H1 (cell line): ENCODE data around the gene DDX49. TPM values are rescaled to one million over a fixed set of nuclear protein-coding genes. Genes with fewer than 3 reads are reported as not detected.

Source experiments
- ASH2L ChIP-seq: fragments of 200-600, 300-600 bp; sonication (generic); IDR thresholded peaks from one replicate; pipeline ENCODE4 v1.7.1; 2017; ENCODE audit warnings: low read length
- BACH1 ChIP-seq: IDR thresholded peaks from 2 replicates; pipeline ENCODE4 v1.6.1; 2012; ENCODE audit warnings: low read length, improper control_type of control experiment
- CTBP2 ChIP-seq: IDR thresholded peaks from 2 replicates; pipeline ENCODE4 v1.7.0; 2011; ENCODE audit warnings: borderline replicate concordance, mild to moderate bottlenecking, moderate library complexity, mixed read lengths, low read length; ENCODE audit not compliant: insufficient read depth, insufficient read length
- EGR1 ChIP-seq: IDR thresholded peaks from 2 replicates; pipeline ENCODE4 v1.6.1; 2011; ENCODE audit warnings: low read depth, low read length, borderline replicate concordance
- KDM4A ChIP-seq: IDR thresholded peaks from one replicate; pipeline ENCODE4 v1.7.1; 2012; ENCODE audit warnings: low read depth, mild to moderate bottlenecking, moderate library complexity, low read length, inconsistent platforms; ENCODE audit not compliant: severe bottlenecking
- RXRA ChIP-seq: IDR thresholded peaks from 2 replicates; pipeline ENCODE4 v1.6.1; 2011; ENCODE audit warnings: low read depth, mild to moderate bottlenecking, low read length, moderate library complexity; ENCODE audit not compliant: insufficient read depth
- SIN3A ChIP-seq, 2 experiments: IDR thresholded peaks in 1 of 2; conservative IDR thresholded peaks in 1 of 2; 2 replicates each; pipeline ENCODE4 v1.6.1; 2011 to 2012; ENCODE audit warnings: low read length in 2 of 2, improper control_type of control experiment in 1 of 2, low read depth in 1 of 2, mild to moderate bottlenecking in 1 of 2
- TAF1 ChIP-seq: IDR thresholded peaks from 2 replicates; pipeline ENCODE4 v1.6.1; 2011; ENCODE audit warnings: mild to moderate bottlenecking, low read depth, low read length
- YY1 ChIP-seq: IDR thresholded peaks from 2 replicates; pipeline ENCODE4 v1.6.1; 2011; ENCODE audit warnings: low read depth, mild to moderate bottlenecking, low read length
- ZNF274 ChIP-seq: IDR thresholded peaks from 2 replicates; pipeline ENCODE4 v1.7.0; 2012; ENCODE audit warnings: low read length, borderline replicate concordance; ENCODE audit errors: extremely low read depth
- polyA plus RNA-seq, 7 experiments: library from polyadenylated mRNA; depleted of rRNA in 3 of 7; stranded (reverse) in 5 of 7; unstranded in 2 of 7; fragments of >200 nt in 5 of 7; fragments of 200-250 nt in 2 of 7; gene quantifications; 1 replicate in 5 of 7; 2 replicates in 1 of 7; 4 replicates in 1 of 7; pipeline versions ENCODE4 v1.2.1 to v1.2.3, GENCODE V29; 2011 to 2013; ENCODE audit warnings: missing spikeins in 2 of 7, mixed read lengths in 2 of 7
- total RNA-seq: library from RNA; stranded (reverse); fragmentation: NEBNext Ultra II Directional; extraction: Animal tissue kit (Norgen Biotek cat#: 25700); gene quantifications from 2 replicates; pipeline ENCODE4 v1.2.1, GENCODE V29; 2021
- TF ChIP-seq, protein P1 (sequence below): fragments of 300-600 bp; sonication (generic); IDR thresholded peaks from 2 replicates; pipeline ENCODE4 v1.7.1; 2012; ENCODE audit warnings: low read length, moderate library complexity, mild to moderate bottlenecking, inconsistent platforms; ENCODE audit not compliant: insufficient replicate concordance

DDX49 gene
- total and polyA plus RNA-seq, 2 of the 8 experiments (the other 6 are each of a cell fraction or from before 2014, with no cell fraction given): 41.3 to 46.5 TPM

DNA sequence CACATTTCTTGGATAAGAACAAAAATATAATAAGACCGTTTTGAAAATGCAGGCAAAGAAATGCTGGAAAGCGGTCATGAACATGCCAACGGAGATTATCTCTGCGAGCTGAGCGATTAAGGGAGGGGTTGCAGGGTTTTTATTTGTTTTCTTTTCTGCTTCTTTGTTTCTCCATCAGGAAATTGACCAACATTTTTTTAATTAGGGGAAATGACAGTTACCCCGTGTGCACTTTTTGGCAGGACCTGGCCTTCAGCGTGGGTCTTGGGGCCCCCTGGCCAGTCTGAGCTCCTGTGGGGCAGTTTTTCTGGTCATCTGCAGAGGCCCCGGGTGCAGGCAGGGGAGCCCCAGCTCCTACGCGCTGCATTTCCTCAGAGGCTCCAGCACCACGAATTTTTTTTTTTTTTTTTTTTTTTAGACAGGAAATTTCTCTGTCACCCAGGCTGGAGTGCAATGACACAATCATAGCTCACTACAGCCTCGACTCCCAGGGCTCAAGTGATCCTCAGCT lies 52.8 kb downstream of the DDX49 start (continued):
- TF ChIP-seq, protein P1, sequence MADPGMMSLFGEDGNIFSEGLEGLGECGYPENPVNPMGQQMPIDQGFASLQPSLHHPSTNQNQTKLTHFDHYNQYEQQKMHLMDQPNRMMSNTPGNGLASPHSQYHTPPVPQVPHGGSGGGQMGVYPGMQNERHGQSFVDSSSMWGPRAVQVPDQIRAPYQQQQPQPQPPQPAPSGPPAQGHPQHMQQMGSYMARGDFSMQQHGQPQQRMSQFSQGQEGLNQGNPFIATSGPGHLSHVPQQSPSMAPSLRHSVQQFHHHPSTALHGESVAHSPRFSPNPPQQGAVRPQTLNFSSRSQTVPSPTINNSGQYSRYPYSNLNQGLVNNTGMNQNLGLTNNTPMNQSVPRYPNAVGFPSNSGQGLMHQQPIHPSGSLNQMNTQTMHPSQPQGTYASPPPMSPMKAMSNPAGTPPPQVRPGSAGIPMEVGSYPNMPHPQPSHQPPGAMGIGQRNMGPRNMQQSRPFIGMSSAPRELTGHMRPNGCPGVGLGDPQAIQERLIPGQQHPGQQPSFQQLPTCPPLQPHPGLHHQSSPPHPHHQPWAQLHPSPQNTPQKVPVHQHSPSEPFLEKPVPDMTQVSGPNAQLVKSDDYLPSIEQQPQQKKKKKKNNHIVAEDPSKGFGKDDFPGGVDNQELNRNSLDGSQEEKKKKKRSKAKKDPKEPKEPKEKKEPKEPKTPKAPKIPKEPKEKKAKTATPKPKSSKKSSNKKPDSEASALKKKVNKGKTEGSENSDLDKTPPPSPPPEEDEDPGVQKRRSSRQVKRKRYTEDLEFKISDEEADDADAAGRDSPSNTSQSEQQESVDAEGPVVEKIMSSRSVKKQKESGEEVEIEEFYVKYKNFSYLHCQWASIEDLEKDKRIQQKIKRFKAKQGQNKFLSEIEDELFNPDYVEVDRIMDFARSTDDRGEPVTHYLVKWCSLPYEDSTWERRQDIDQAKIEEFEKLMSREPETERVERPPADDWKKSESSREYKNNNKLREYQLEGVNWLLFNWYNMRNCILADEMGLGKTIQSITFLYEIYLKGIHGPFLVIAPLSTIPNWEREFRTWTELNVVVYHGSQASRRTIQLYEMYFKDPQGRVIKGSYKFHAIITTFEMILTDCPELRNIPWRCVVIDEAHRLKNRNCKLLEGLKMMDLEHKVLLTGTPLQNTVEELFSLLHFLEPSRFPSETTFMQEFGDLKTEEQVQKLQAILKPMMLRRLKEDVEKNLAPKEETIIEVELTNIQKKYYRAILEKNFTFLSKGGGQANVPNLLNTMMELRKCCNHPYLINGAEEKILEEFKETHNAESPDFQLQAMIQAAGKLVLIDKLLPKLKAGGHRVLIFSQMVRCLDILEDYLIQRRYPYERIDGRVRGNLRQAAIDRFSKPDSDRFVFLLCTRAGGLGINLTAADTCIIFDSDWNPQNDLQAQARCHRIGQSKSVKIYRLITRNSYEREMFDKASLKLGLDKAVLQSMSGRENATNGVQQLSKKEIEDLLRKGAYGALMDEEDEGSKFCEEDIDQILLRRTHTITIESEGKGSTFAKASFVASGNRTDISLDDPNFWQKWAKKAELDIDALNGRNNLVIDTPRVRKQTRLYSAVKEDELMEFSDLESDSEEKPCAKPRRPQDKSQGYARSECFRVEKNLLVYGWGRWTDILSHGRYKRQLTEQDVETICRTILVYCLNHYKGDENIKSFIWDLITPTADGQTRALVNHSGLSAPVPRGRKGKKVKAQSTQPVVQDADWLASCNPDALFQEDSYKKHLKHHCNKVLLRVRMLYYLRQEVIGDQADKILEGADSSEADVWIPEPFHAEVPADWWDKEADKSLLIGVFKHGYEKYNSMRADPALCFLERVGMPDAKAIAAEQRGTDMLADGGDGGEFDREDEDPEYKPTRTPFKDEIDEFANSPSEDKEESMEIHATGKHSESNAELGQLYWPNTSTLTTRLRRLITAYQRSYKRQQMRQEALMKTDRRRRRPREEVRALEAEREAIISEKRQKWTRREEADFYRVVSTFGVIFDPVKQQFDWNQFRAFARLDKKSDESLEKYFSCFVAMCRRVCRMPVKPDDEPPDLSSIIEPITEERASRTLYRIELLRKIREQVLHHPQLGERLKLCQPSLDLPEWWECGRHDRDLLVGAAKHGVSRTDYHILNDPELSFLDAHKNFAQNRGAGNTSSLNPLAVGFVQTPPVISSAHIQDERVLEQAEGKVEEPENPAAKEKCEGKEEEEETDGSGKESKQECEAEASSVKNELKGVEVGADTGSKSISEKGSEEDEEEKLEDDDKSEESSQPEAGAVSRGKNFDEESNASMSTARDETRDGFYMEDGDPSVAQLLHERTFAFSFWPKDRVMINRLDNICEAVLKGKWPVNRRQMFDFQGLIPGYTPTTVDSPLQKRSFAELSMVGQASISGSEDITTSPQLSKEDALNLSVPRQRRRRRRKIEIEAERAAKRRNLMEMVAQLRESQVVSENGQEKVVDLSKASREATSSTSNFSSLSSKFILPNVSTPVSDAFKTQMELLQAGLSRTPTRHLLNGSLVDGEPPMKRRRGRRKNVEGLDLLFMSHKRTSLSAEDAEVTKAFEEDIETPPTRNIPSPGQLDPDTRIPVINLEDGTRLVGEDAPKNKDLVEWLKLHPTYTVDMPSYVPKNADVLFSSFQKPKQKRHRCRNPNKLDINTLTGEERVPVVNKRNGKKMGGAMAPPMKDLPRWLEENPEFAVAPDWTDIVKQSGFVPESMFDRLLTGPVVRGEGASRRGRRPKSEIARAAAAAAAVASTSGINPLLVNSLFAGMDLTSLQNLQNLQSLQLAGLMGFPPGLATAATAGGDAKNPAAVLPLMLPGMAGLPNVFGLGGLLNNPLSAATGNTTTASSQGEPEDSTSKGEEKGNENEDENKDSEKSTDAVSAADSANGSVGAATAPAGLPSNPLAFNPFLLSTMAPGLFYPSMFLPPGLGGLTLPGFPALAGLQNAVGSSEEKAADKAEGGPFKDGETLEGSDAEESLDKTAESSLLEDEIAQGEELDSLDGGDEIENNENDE: no peak
- TF ChIP-seq KDM4A (no peak), RXRA (no peak), EGR1 (no peak), SIN3A (conservative IDR thresholded peaks at IDR 0.05 in 1 of 2, IDR thresholded peaks at IDR 0.05 in 1 of 2; ENCODE audit: low read depth in 1 of 2, low read length in 2 of 2) (no peak), CTBP2 (no peak), TAF1 (no peak), ZNF274 (no peak), YY1 (no peak), ASH2L (no peak), BACH1 (no peak)
